H9 (cell line): ENCODE data around the gene CD84. TPM values are rescaled to one million over a fixed set of nuclear protein-coding genes. Genes with fewer than 3 reads are reported as not detected.

Experiments used
- DNase-seq: peaks from one replicate; pipeline ENCODE4 v3.0.0-alpha.2; 2017
- H2AFZ ChIP-seq: one replicate; pipeline ENCODE4 v1.6.1; 2013; ENCODE audit warnings: mild to moderate bottlenecking, low read length, control low read depth, moderate library complexity
- H2AK5ac ChIP-seq: 2 replicates; pipeline ENCODE4 v1.6.1; 2013; ENCODE audit warnings: low read length, control low read depth, mixed read lengths; ENCODE audit not compliant: insufficient read length
- H2BK120ac ChIP-seq: one replicate; pipeline ENCODE4 v1.6.1; 2013; ENCODE audit warnings: low read depth, mild to moderate bottlenecking, low read length, control low read depth, inconsistent platforms; ENCODE audit not compliant: poor library complexity, severe bottlenecking
- H2BK12ac ChIP-seq: 2 replicates; pipeline ENCODE4 v1.6.1; 2013; ENCODE audit warnings: low read length, control low read depth, mixed read lengths, low read depth; ENCODE audit not compliant: insufficient read length
- H2BK15ac ChIP-seq: 2 replicates; pipeline ENCODE4 v1.6.1; 2013; ENCODE audit warnings: low read depth, low read length, control low read depth
- H2BK20ac ChIP-seq: one replicate; pipeline ENCODE4 v1.6.1; 2013; ENCODE audit warnings: low read depth, mild to moderate bottlenecking, low read length, control low read depth, inconsistent platforms; ENCODE audit not compliant: poor library complexity, severe bottlenecking
- H2BK5ac ChIP-seq: 2 replicates; pipeline ENCODE4 v1.6.1; 2013; ENCODE audit warnings: low read length, control low read depth, mixed read lengths; ENCODE audit not compliant: insufficient read length
- H3K14ac ChIP-seq: 2 replicates; pipeline ENCODE4 v1.6.1; 2013; ENCODE audit warnings: low read length, control low read depth; ENCODE audit not compliant: insufficient read depth
- H3K18ac ChIP-seq: 2 replicates; pipeline ENCODE4 v1.6.1; 2013; ENCODE audit warnings: low read depth, mild to moderate bottlenecking, mixed read lengths, low read length, control low read depth; ENCODE audit not compliant: insufficient read length
- H3K23ac ChIP-seq: 2 replicates; pipeline ENCODE4 v1.6.1; 2013; ENCODE audit warnings: low read length, control low read depth, mixed read lengths, low read depth; ENCODE audit not compliant: insufficient read length
- H3K23me2 ChIP-seq: 2 replicates; pipeline ENCODE4 v1.6.1; 2013; ENCODE audit warnings: low read depth, mild to moderate bottlenecking, mixed read lengths, low read length, control low read depth; ENCODE audit not compliant: insufficient read length, poor library complexity, severe bottlenecking
- H3K27ac ChIP-seq: 2 replicates; pipeline ENCODE4 v1.5.1; 2013; ENCODE audit warnings: low read length, control low read depth, mixed read lengths, low read depth; ENCODE audit not compliant: insufficient read length
- H3K27me3 ChIP-seq: 2 replicates; pipeline ENCODE4 v1.6.1; 2013; ENCODE audit warnings: low read length, control low read depth, inconsistent platforms; ENCODE audit not compliant: insufficient read depth
- H3K4ac ChIP-seq: 2 replicates; pipeline ENCODE4 v1.6.1; 2013; ENCODE audit warnings: low read depth, mild to moderate bottlenecking, control low read depth, inconsistent platforms, low read length, moderate library complexity
- H3K4me1 ChIP-seq: 2 replicates; pipeline ENCODE4 v1.6.1; 2013; ENCODE audit warnings: low read length, control low read depth, inconsistent platforms; ENCODE audit not compliant: insufficient read depth
- H3K4me2 ChIP-seq: 2 replicates; pipeline ENCODE4 v1.6.1; 2013; ENCODE audit warnings: low read length, control low read depth, mixed read lengths; ENCODE audit not compliant: insufficient read length, insufficient read depth
- H3K56ac ChIP-seq: 2 replicates; pipeline ENCODE4 v1.6.1; 2013; ENCODE audit warnings: low read depth, mild to moderate bottlenecking, mixed read lengths, low read length, control low read depth; ENCODE audit not compliant: insufficient read length
- H3K79me1 ChIP-seq: 2 replicates; pipeline ENCODE4 v1.6.1; 2013; ENCODE audit warnings: low read depth, mild to moderate bottlenecking, moderate library complexity, low read length, control low read depth, inconsistent platforms; ENCODE audit not compliant: insufficient read depth, poor library complexity, severe bottlenecking
- H3K79me2 ChIP-seq: 2 replicates; pipeline ENCODE4 v1.6.1; 2013; ENCODE audit warnings: low read length, control low read depth, inconsistent platforms; ENCODE audit not compliant: insufficient read depth
- H3K9ac ChIP-seq: 2 replicates; pipeline ENCODE4 v1.6.1; 2013; ENCODE audit warnings: low read length, control low read depth, mixed read lengths; ENCODE audit not compliant: insufficient read length; ENCODE audit errors: extremely low read depth
- H3K9me3 ChIP-seq: one replicate; pipeline ENCODE4 v1.6.1; 2013; ENCODE audit warnings: low read depth, low read length, inconsistent platforms; ENCODE audit not compliant: control insufficient read depth
- H3T11ph ChIP-seq: one replicate; pipeline ENCODE4 v1.6.1; 2013; ENCODE audit warnings: mild to moderate bottlenecking, low read length, control low read depth, inconsistent platforms
- H4K20me1 ChIP-seq: one replicate; pipeline ENCODE4 v1.6.1; 2013; ENCODE audit not compliant: control insufficient read depth, insufficient read length, insufficient read depth
- H4K5ac ChIP-seq: 2 replicates; pipeline ENCODE4 v1.6.1; 2013; ENCODE audit warnings: low read depth, mild to moderate bottlenecking, mixed read lengths, low read length, control low read depth; ENCODE audit not compliant: insufficient read length
- H4K8ac ChIP-seq: replicated peaks from 2 replicates; pipeline ENCODE4 v1.6.1; 2013; ENCODE audit warnings: low read length, control low read depth, mixed read lengths, low read depth; ENCODE audit not compliant: insufficient read length
- H4K91ac ChIP-seq: 2 replicates; pipeline ENCODE4 v1.6.1; 2013; ENCODE audit warnings: low read depth, mild to moderate bottlenecking, moderate library complexity, mixed read lengths, low read length, control low read depth; ENCODE audit not compliant: insufficient read length
- H3K27ac Mint-ChIP-seq, 3 experiments: 2 replicates in 2 of 3; 3 replicates in 1 of 3; pipeline ENCODE4 v1.8.0; 2020 to 2021; ENCODE audit warnings: mixed read lengths in 3 of 3, mild to moderate bottlenecking in 1 of 3, moderate library complexity in 1 of 3
- H3K27me3 Mint-ChIP-seq: 2 replicates; pipeline ENCODE4 v1.8.0; 2021; ENCODE audit warnings: low read depth, mild to moderate bottlenecking, moderate library complexity, mixed read lengths
- H3K36me3 Mint-ChIP-seq, 3 experiments: 2 replicates in 2 of 3; 3 replicates in 1 of 3; pipeline ENCODE4 v1.8.0; 2020 to 2021; ENCODE audit warnings: low read depth in 3 of 3, mixed read lengths in 3 of 3; ENCODE audit not compliant: insufficient read depth in 1 of 3
- H3K4me1 Mint-ChIP-seq, 2 experiments: 2 replicates each; pipeline ENCODE4 v1.8.0; 2020; ENCODE audit warnings: mixed read lengths in 2 of 2
- H3K4me3 Mint-ChIP-seq, 2 experiments: 2 replicates in 1 of 2; 3 replicates in 1 of 2; pipeline ENCODE4 v1.8.0; 2020 to 2021; ENCODE audit warnings: mild to moderate bottlenecking in 2 of 2, mixed read lengths in 2 of 2, moderate library complexity in 1 of 2
- H3K9me3 Mint-ChIP-seq, 2 experiments: 2 replicates in 1 of 2; 3 replicates in 1 of 2; pipeline ENCODE4 v1.8.0; 2020; ENCODE audit warnings: mild to moderate bottlenecking in 2 of 2, mixed read lengths in 2 of 2, moderate library complexity in 1 of 2
- WGBS: extraction: QIAGEN DNeasy Blood & Tissue Kit; methylation state at CpG from one replicate; pipeline ENCODE4 v1.1.7; 2013; ENCODE audit warnings: missing lambda C conversion rate, low lambda C conversion rate, mixed read lengths; ENCODE audit not compliant: insufficient read length; ENCODE audit errors: extremely low coverage; 5-methylcytosine and 5-hydroxymethylcytosine counted together
- total RNA-seq: library from RNA; stranded (reverse); gene quantifications from 2 replicates; pipeline ENCODE4 v1.2.1, GENCODE V29; 2021
- TF ChIP-seq, protein P1 (sequence below): fragments of 200-600 bp; sonication (generic); conservative IDR thresholded peaks from 3 replicates; pipeline ENCODE4 v1.8.0; 2021; ENCODE audit warnings: antibody characterized with exemption, mild to moderate bottlenecking

CD84 gene
- total RNA-seq, 1 experiment from 2014 or later: not detected

DNA sequence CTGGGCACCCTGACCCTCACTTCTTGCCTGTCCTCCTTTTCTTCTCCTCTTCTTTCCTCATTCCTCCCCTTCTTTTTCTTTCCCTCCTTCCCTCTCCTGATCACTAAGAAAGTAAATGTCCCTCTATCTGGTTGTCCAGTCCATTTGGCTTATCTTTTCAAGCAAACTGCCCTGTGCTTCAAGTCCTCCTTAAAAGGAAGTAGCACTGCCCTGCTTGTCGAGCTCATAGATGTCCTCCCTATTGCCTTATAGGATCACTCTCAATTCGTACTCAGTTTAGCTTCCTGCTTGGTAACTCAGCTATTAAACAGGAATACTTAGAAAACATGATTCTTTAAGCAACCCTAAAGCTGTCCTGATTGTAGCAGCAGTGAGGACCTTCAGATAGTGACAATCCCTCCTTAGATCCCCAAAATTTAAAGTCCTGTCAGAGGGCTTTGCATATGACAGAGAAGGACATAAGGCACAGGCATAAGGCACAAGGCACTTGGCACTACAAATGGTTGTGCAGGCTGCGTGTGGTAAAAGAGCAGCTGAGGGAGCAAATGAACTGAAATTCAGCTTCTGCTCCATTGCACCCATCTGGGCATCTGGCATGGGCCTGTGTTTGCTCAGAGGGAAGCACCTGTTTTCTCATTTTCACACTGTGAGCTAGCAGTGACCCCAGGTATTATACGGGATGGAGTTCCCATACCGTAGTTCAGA is 30.2 kb downstream of the CD84 start:
- no peak overlapping the region for H3K27ac Mint-ChIP-seq
- WGBS: no CpG with 5 or more reads among the region's 5 CpGs

More for the DNA sequence above, 30.2 kb downstream of the CD84 start:
- Mint-ChIP-seq H3K27me3 (peaks cover 2% of the 10 kb centered on the region; the same call in 1 of the 2 replicates), H3K4me3 (no peak overlapping the region), H3K4me1 (0 out of 4 replicates have a peak, but pooled peaks cover 0 to 2% of the 10 kb centered on the region in 2 experiments), H3K36me3 (no peaks in the 10 kb centered on the region), H3K9me3 (no peaks in the 10 kb centered on the region)
- no peaks in the 10 kb centered on the region for H3K79me2 ChIP-seq
- H4K8ac ChIP-seq: no peak overlapping the region
- H2BK12ac ChIP-seq: no peak overlapping the region
- no peak overlapping the region for H3K9ac ChIP-seq
- no peak overlapping the region for H2BK20ac ChIP-seq
- no peak overlapping the region for H2BK120ac ChIP-seq
- H3K27ac ChIP-seq: no peak overlapping the region
- no peak overlapping the region for H3K4me2 ChIP-seq
- no peak overlapping the region for H3K23ac ChIP-seq
- no peak overlapping the region for H2BK5ac ChIP-seq
- H3K27me3 ChIP-seq: no peaks in the 10 kb centered on the region
- H2BK15ac ChIP-seq: no peak overlapping the region
- no peak overlapping the region for H4K5ac ChIP-seq
- no peaks in the 10 kb centered on the region for H3K9me3 ChIP-seq
- no peaks in the 10 kb centered on the region for H3K79me1 ChIP-seq
- H3K23me2 ChIP-seq: no peaks in the 10 kb centered on the region
- H3K4me1 ChIP-seq: no peaks in the 10 kb centered on the region
- no peak overlapping the region for H3T11ph ChIP-seq
- no peak for DNase-seq
- H3K4ac ChIP-seq: no peak overlapping the region
- no peak overlapping the region for H3K56ac ChIP-seq
- TF ChIP-seq, protein P1, sequence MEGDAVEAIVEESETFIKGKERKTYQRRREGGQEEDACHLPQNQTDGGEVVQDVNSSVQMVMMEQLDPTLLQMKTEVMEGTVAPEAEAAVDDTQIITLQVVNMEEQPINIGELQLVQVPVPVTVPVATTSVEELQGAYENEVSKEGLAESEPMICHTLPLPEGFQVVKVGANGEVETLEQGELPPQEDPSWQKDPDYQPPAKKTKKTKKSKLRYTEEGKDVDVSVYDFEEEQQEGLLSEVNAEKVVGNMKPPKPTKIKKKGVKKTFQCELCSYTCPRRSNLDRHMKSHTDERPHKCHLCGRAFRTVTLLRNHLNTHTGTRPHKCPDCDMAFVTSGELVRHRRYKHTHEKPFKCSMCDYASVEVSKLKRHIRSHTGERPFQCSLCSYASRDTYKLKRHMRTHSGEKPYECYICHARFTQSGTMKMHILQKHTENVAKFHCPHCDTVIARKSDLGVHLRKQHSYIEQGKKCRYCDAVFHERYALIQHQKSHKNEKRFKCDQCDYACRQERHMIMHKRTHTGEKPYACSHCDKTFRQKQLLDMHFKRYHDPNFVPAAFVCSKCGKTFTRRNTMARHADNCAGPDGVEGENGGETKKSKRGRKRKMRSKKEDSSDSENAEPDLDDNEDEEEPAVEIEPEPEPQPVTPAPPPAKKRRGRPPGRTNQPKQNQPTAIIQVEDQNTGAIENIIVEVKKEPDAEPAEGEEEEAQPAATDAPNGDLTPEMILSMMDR: no peak
- H2AFZ ChIP-seq: no peak overlapping the region
- H3K14ac ChIP-seq: no peak overlapping the region
- no peaks in the 10 kb centered on the region for H4K20me1 ChIP-seq
- no peak overlapping the region for H2AK5ac ChIP-seq
- no peak overlapping the region for H3K18ac ChIP-seq
- H4K91ac ChIP-seq: no peak overlapping the region
